Fibroblast of mammary gland (primary cell): Measurements from ENCODE around the gene FLRT1.
"Not testable (repeated sequence)": the region's sequence is repeated elsewhere in the genome, so short reads cannot be mapped to it uniquely, and the experiment has no call there.

ENCODE experiments used
- DNase-seq: peaks from one replicate; pipeline ENCODE4 v3.0.0-alpha.2; 2010; ENCODE audit warnings: low read depth
- H3K4me3 ChIP-seq: 2 replicates; pipeline ENCODE4 v1.5.1; 2011; ENCODE audit warnings: low read depth, mild to moderate bottlenecking, low read length, moderate library complexity; ENCODE audit not compliant: control insufficient read depth
- CTCF ChIP-seq: conservative IDR thresholded peaks from 2 replicates; pipeline ENCODE4 v1.5.1; 2011; ENCODE audit warnings: low read depth, low read length, inconsistent platforms; ENCODE audit not compliant: control insufficient read depth, insufficient read depth

Gene FLRT1

GRCh38 chr11:64044730-64045393 lies 9.1 kb downstream of the FLRT1 start:
- no peak overlapping the region for H3K4me3 ChIP-seq
- TF ChIP-seq CTCF = no peak
- no peak for DNase-seq

GRCh38 chr11:64045700-64046099 lies 10.0 kb downstream of the FLRT1 start:
- H3K4me3 ChIP-seq = no peak overlapping the region
- no peak for DNase-seq
- TF ChIP-seq CTCF = no peak

GRCh38 chr11:64047373-64047772 lies 11.6 kb downstream of the FLRT1 start:
- H3K4me3 ChIP-seq, DNase-seq: not testable (repeated sequence)

GRCh38 chr11:64048042-64048854 lies 12.5 kb downstream of the FLRT1 start:
- H3K4me3 ChIP-seq = no peak overlapping the region
- no peak for TF ChIP-seq CTCF
- DNase-seq = no peak

GRCh38 chr11:64049509-64049908 lies 13.8 kb downstream of the FLRT1 start:
- DNase-seq = no peak
- no peak for TF ChIP-seq CTCF
- H3K4me3 ChIP-seq = no peak overlapping the region

- H3K4me3 ChIP-seq = no peak overlapping the region
- no peak for TF ChIP-seq CTCF
- DNase-seq = no peak
These were observed 15.6 kb downstream of the FLRT1 start for GRCh38 chr11:64051297-64051696.

DNA sequence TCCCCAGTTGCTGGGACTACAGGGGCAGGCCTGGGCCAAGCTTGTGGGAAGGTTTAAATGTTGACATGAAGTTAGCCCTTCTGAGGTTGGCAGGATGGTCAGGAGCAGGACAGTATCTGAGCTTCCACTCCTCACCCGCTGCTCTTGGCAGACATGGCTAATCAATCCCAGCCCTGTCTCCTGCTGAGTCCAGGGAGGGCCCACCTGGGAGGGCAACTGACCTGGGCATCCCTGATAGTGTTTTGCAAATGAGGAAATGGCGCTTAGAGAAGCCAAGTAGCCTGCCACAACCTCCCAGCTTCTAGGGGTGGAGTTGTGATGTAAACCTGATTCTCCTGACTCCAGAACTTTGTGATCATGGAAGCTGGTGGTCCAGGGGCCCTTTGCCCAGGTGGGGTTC lies 16.7 kb downstream of the FLRT1 start:
- DNase-seq = no peak
- no peak overlapping the region for H3K4me3 ChIP-seq
- no peak for TF ChIP-seq CTCF
